GM18907 (cell line): Measurements from ENCODE around the gene MMD2.
"Not testable (repeated sequence)": the region's sequence is repeated elsewhere in the genome, so short reads cannot be mapped to it uniquely, and the experiment has no call there.

ENCODE experiments used
- ATAC-seq: cut with Tn5 transposase; IDR thresholded peaks from one replicate; pipeline ENCODE4 v1.9.1; 2021; ENCODE audit warnings: mild to moderate bottlenecking, moderate library complexity; ENCODE audit not compliant: unreplicated experiment

Gene MMD2

GRCh38 chr7:4958477-4959301, at the start of gene MMD2:
Gene MMD2 (minus strand): TSS chr7:4959187. CDS start chr7:4959017, 170 bp downstream.
- no peak for ATAC-seq

GRCh38 chr7:5005066-5005465, 46.1 kb upstream of the MMD2 start:
- ATAC-seq = no peak

GRCh38 chr7:5001911-5002310, 42.9 kb upstream of the MMD2 start:
- no peak for ATAC-seq

GRCh38 chr7:5001003-5001402, 42.0 kb upstream of the MMD2 start:
- no peak for ATAC-seq

- no peak for ATAC-seq
Measured at GRCh38 chr7:4999369-4999950, 40.5 kb upstream of the MMD2 start.

GRCh38 chr7:4998910-4999309, 39.9 kb upstream of the MMD2 start:
- no peak for ATAC-seq

- ATAC-seq = no peak
Measured at GRCh38 chr7:4998244-4998643, 39.3 kb upstream of the MMD2 start.

GRCh38 chr7:4996696-4997222, 37.8 kb upstream of the MMD2 start:
- no peak for ATAC-seq

GRCh38 chr7:4995429-4995969, 36.5 kb upstream of the MMD2 start:
- ATAC-seq = no peak

- no peak for ATAC-seq
Measured at GRCh38 chr7:4993471-4993870, 34.5 kb upstream of the MMD2 start.

GRCh38 chr7:4982741-4983140, 23.8 kb upstream of the MMD2 start:
- not testable (repeated sequence) for ATAC-seq

- ATAC-seq = not testable (repeated sequence)
Measured at GRCh38 chr7:4981295-4981890, 22.4 kb upstream of the MMD2 start.

- not testable (repeated sequence) for ATAC-seq
Measured at GRCh38 chr7:4975626-4976025, 16.6 kb upstream of the MMD2 start.

- peak; percentile 95 for ATAC-seq
Measured at GRCh38 chr7:4973728-4974198, 14.8 kb upstream of the MMD2 start.

GRCh38 chr7:4972446-4972845, 13.5 kb upstream of the MMD2 start:
- not testable (repeated sequence) for ATAC-seq

GRCh38 chr7:4965295-4966022, 6.5 kb upstream of the MMD2 start:
- no peak for ATAC-seq

- no peak for ATAC-seq
Measured at GRCh38 chr7:4964506-4964905, 5.5 kb upstream of the MMD2 start.

- no peak for ATAC-seq
Measured at GRCh38 chr7:4962872-4963775, 4.1 kb upstream of the MMD2 start.

- ATAC-seq = no peak
Measured at GRCh38 chr7:4960363-4960762, 1.4 kb upstream of the MMD2 start.

GRCh38 chr7:4959893-4960292, 906 bp upstream of the MMD2 start:
- no peak for ATAC-seq
